HepG2 (cell line): ENCODE data around the gene SALL4. TPM values are rescaled to one million over a fixed set of nuclear protein-coding genes. Genes with fewer than 3 reads are reported as not detected.

Experiments
- ATAC-seq: fragments of 200-7000 bp; cut with Tn5 transposase; 3 replicates; pipeline ENCODE4 v1.9.1; 2020; ENCODE audit warnings: mild to moderate bottlenecking, moderate library complexity
- BruUV-seq: library from RNA; stranded (reverse); fragments of 400-500 nt; replicated peaks from 2 replicates; lab custom pipeline; 2021; lab: Mats Ljungman, UMichigan
- CTCF ChIA-PET: fragments of 300-600 bp; formaldehyde crosslinking; extraction: SDS; loops from one replicate; lab custom pipeline; 2021; ENCODE audit warnings: low total read pairs, inconsistent platforms, low intra/inter-chr PET ratio; lab: Yijun Ruan, JAX
- POLR2A ChIA-PET: fragments of 350-600 bp; sonication (Branson Sonifier 250); formaldehyde crosslinking; loops from one replicate; lab custom pipeline; 2020; ENCODE audit warnings: antibody characterized with exemption, inconsistent platforms; lab: Yijun Ruan, JAX
- DNase-seq: peaks from one replicate; pipeline ENCODE4 v3.0.0-alpha.2; 2015; ENCODE audit warnings: low spot score
- FAIRE-seq: peaks from 3 replicates; lab custom pipeline; 2011; peaks lifted over from hg19 to GRCh38; lab: Jason Lieb, UNC
- H2AFZ ChIP-seq: one replicate; pipeline ENCODE4 v1.6.1; 2011; ENCODE audit warnings: low read length, inconsistent platforms
- H3K27ac ChIP-seq: fragments of 300-600 bp; 3 replicates; pipeline ENCODE4 v1.8.0; 2011; ENCODE audit warnings: mixed run types, mild to moderate bottlenecking, mixed read lengths, low read length, inconsistent platforms; ENCODE audit not compliant: insufficient read depth; ENCODE audit errors: extremely low read length
- H3K27me3 ChIP-seq, 2 experiments: fragments of 200-600 bp in 1 of 2; 2 replicates in 1 of 2; 3 replicates in 1 of 2; pipeline versions ENCODE4 v1.6.0 to v1.8.0; 2011; ENCODE audit warnings: low read length in 2 of 2, mild to moderate bottlenecking in 2 of 2, moderate library complexity in 2 of 2, inconsistent platforms in 1 of 2; ENCODE audit not compliant: insufficient read depth in 2 of 2, control insufficient read depth in 1 of 2
- H3K36me3 ChIP-seq, 2 experiments: fragments of 200-600 bp in 1 of 2; replicated peaks in 1 of 2; 2 replicates in 1 of 2; 3 replicates in 1 of 2; pipeline versions ENCODE4 v1.5.1 to v1.8.0; 2011; ENCODE audit warnings: low read length in 2 of 2, inconsistent platforms in 1 of 2; ENCODE audit not compliant: insufficient read depth in 2 of 2, control insufficient read depth in 1 of 2
- H3K4me1 ChIP-seq: 2 replicates; pipeline ENCODE4 v1.5.1; 2012; ENCODE audit warnings: low read length, inconsistent platforms; ENCODE audit not compliant: insufficient read depth
- H3K4me2 ChIP-seq: 2 replicates; pipeline ENCODE4 v1.6.0; 2011; ENCODE audit warnings: low read depth, low read length, inconsistent platforms
- H3K4me3 ChIP-seq, 3 experiments: fragments of 200-600 bp in 1 of 3; sonication (generic), shearing (Covaris generic) in 1 of 3; replicated peaks in 1 of 3; 2 replicates each; pipeline ENCODE4 v1.5.1; 2011 to 2016; ENCODE audit warnings: low read length in 3 of 3, inconsistent platforms in 2 of 3, low read depth in 2 of 3, mild to moderate bottlenecking in 2 of 3, control low read depth in 1 of 3, mixed read lengths in 1 of 3; ENCODE audit not compliant: insufficient read depth in 1 of 3
- H3K79me2 ChIP-seq: one replicate; pipeline ENCODE4 v1.6.1; 2011; ENCODE audit warnings: low read length, inconsistent platforms; ENCODE audit not compliant: insufficient read depth
- H3K9ac ChIP-seq: 2 replicates; pipeline ENCODE4 v1.6.0; 2011; ENCODE audit warnings: mild to moderate bottlenecking, low read depth, low read length, inconsistent platforms; ENCODE audit not compliant: insufficient read depth
- H3K9me3 ChIP-seq: 2 replicates; pipeline ENCODE4 v1.5.1; 2012; ENCODE audit warnings: mild to moderate bottlenecking, low read length
- H4K20me1 ChIP-seq: 2 replicates; pipeline ENCODE4 v1.6.0; 2011; ENCODE audit warnings: inconsistent platforms, mild to moderate bottlenecking, low read length, moderate library complexity; ENCODE audit not compliant: insufficient read depth
- HNRNPUL1 ChIP-seq: fragments of 200-400 bp; formaldehyde crosslinking; IDR thresholded peaks from 2 replicates; pipeline ENCODE4 v1.6.1; 2017; ENCODE audit warnings: low read depth, mild to moderate bottlenecking, low read length, moderate library complexity
- KDM5A ChIP-seq: fragments of 200-600 bp; sonication (generic); IDR thresholded peaks from 2 replicates; pipeline ENCODE4 v1.7.0; 2018; ENCODE audit warnings: antibody characterized with exemption, mild to moderate bottlenecking, low read length, borderline replicate concordance
- KLF13 ChIP-seq: sonication (generic); formaldehyde crosslinking; IDR thresholded peaks from 2 replicates; pipeline ENCODE4 v1.4.0; 2020; ENCODE audit warnings: mild to moderate bottlenecking, missing genetic modification reagents
- NFE2 ChIP-seq: sonication (generic); formaldehyde crosslinking; IDR thresholded peaks from 2 replicates; pipeline ENCODE4 v1.4.0; 2020; ENCODE audit warnings: missing genetic modification reagents
- RFX5 ChIP-seq: IDR thresholded peaks from 2 replicates; pipeline ENCODE4 v1.6.1; 2011; ENCODE audit warnings: low read depth, low read length, improper control_type of control experiment
- SP140L ChIP-seq: sonication (generic); formaldehyde crosslinking; IDR thresholded peaks from 2 replicates; pipeline ENCODE4 v1.4.0; 2020; ENCODE audit warnings: missing genetic modification reagents, borderline replicate concordance
- TBX3 ChIP-seq: fragments of 450-650 bp; IDR thresholded peaks from 2 replicates; pipeline ENCODE4 v1.6.1; 2017; ENCODE audit warnings: antibody characterized with exemption, mild to moderate bottlenecking, inconsistent platforms, borderline replicate concordance
- TERF1 ChIP-seq: sonication (generic); formaldehyde crosslinking; IDR thresholded peaks from 2 replicates; pipeline ENCODE4 v1.8.0; 2022; ENCODE audit warnings: mild to moderate bottlenecking, missing genetic modification reagents, moderate library complexity
- XRCC5 ChIP-seq: fragments of 200-400 bp; formaldehyde crosslinking; optimal IDR thresholded peaks from 2 replicates; pipeline ENCODE3; 2017; ENCODE audit warnings: mild to moderate bottlenecking, low read length
- ZBTB25 ChIP-seq: IDR thresholded peaks from 2 replicates; pipeline ENCODE4 v1.6.1; 2018; ENCODE audit warnings: missing genetic modification reagents
- ZNF382 ChIP-seq: sonication (generic); formaldehyde crosslinking; IDR thresholded peaks from 2 replicates; pipeline ENCODE4 v1.5.0; 2020; ENCODE audit warnings: missing genetic modification reagents, mild to moderate bottlenecking, borderline replicate concordance
- ZNF572 ChIP-seq: sonication (generic); formaldehyde crosslinking; IDR thresholded peaks from 2 replicates; pipeline ENCODE4 v1.5.1; 2020; ENCODE audit warnings: mild to moderate bottlenecking, missing genetic modification reagents
- ZNF780A ChIP-seq: sonication (generic); formaldehyde crosslinking; IDR thresholded peaks from 2 replicates; pipeline ENCODE4 v1.8.0; 2022; ENCODE audit warnings: mild to moderate bottlenecking, missing genetic modification reagents, moderate library complexity
- WGBS: methylation state at CpG from one replicate; pipeline ENCODE4 v1.1.6; 2017; ENCODE audit warnings: low lambda C conversion rate; 5-methylcytosine and 5-hydroxymethylcytosine counted together
- in situ Hi-C: cut with HindIII; loops from 2 replicates; pipeline ENCODE4 v1.10.0; 2017; ENCODE audit warnings: low pct_unique_long_range_greater_than_20kb; ENCODE audit not compliant: extremely low pct_ligation_motif_present
- intact Hi-C: fragments of 100-400 bp; cut with micrococcal nuclease; formaldehyde crosslinking; loops from one replicate; pipeline ENCODE4 v1.10.0; 2022; ENCODE audit not compliant: unreplicated experiment
- polyA plus RNA-seq, 8 experiments: library from polyadenylated mRNA; depleted of rRNA in 3 of 8; stranded (reverse) in 7 of 8; unstranded in 1 of 8; fragments of >200 nt; fragmentation: Illumina TruSeq in 4 of 8; extraction: Trizol in 4 of 8; gene quantifications; 2 replicates each; pipeline versions ENCODE4 v1.2.1 to v1.2.3, GENCODE V29; 2011 to 2016; ENCODE audit warnings: low read depth in 4 of 8, missing spikeins in 1 of 8, mixed read lengths in 1 of 8; ENCODE audit not compliant: insufficient read depth in 1 of 8
- total RNA-seq, 5 experiments: library from RNA; depleted of rRNA; stranded (reverse); fragments of >200 nt; fragmentation: Illumina TruSeq; extraction: Trizol; gene quantifications; 2 replicates each; pipeline ENCODE4 v1.2.3, GENCODE V29; 2016; ENCODE audit warnings: low read depth in 1 of 5
- TF ChIP-seq, protein P1 (sequence below): sonication (generic); formaldehyde crosslinking; IDR thresholded peaks from 2 replicates; pipeline ENCODE4 v1.8.0; 2023; ENCODE audit warnings: mild to moderate bottlenecking, missing genetic modification reagents

The SALL4 gene
- total and polyA plus RNA-seq, 2 of the 13 experiments (the other 11 are each of a cell fraction or from before 2014, with no cell fraction given): 0.33 to 1.8 TPM

- in situ Hi-C loops: no loop called here
- ATAC-seq (no peak), DNase-seq (no peak), FAIRE-seq (no peak)
- no peaks in the 10 kb centered on the region for H3K36me3 ChIP-seq
- H3K27ac ChIP-seq: no peak overlapping the region
- H3K9ac ChIP-seq: no peak overlapping the region
- no peaks in the 10 kb centered on the region for H3K79me2 ChIP-seq
- BruUV-seq: no TSS peak
- POLR2A ChIA-PET: no interaction called here
- intact Hi-C loops: loop anchor here (10.0 kb wide), 1 partner anchor 83 kb away; no protein-coding TSS in a partner anchor
- H3K4me2 ChIP-seq: peak overlapping the region; percentile 38
- TF ChIP-seq ZNF780A: no peak
- TF ChIP-seq KDM5A: 0 out of 2 replicates have a peak, but pooled peaks have one; percentile 7
- TF ChIP-seq SP140L (CRISPR knock-in tag): 0 out of 2 replicates have a peak, but pooled peaks have one; percentile 6
- H3K9me3 ChIP-seq: no peaks in the 10 kb centered on the region
- no peaks in the 10 kb centered on the region for H4K20me1 ChIP-seq
- peak overlapping the region; percentile 18 for H2AFZ ChIP-seq
- CTCF ChIA-PET: no interaction called here
- H3K27me3 ChIP-seq: no peaks in the 10 kb centered on the region
- no peak overlapping the region for H3K4me3 ChIP-seq
- peaks cover 62% of the 10 kb centered on the region for H3K4me1 ChIP-seq
- 61% methylated on average over 8 of the region's 8 CpGs for WGBS
Observed at GRCh38 chr20:51811514-51812128, 9.3 kb upstream of the SALL4 start.

DNA sequence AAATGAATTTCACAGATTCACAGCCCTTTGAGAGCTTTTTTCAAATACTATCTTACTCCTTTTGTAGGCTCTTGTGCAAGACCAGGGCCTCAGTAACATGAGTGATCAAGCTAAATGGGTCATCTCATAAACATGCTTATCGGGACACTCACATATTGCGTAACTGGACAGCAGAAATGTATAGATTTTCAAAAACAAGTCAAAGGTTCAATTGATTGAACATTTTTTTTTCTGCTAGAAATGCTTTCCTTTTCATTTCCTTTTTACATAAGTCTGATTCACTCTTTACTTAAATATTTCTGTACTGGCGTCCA, 8.7 kb upstream of the SALL4 start:
- Histone ChIP-seq H3K27ac (peak overlapping the region; percentile 4), H3K4me1 (peaks cover 57% of the 10 kb centered on the region), H2AFZ (peak overlapping the region; percentile 15), H3K9me3 (no peaks in the 10 kb centered on the region), H3K4me2 (peak overlapping the region; percentile 38), H4K20me1 (no peaks in the 10 kb centered on the region), H3K4me3 (no peak overlapping the region), H3K9ac (no peak overlapping the region), H3K27me3 (no peaks in the 10 kb centered on the region), H3K36me3 (no peaks in the 10 kb centered on the region), H3K79me2 (no peaks in the 10 kb centered on the region)
- POLR2A ChIA-PET: no interaction called here
- intact Hi-C loops: loop anchor here (10.0 kb wide), 1 partner anchor 84 kb away; no protein-coding TSS in a partner anchor
- WGBS: 4% methylated on average over 3 of the region's 3 CpGs
- DNase-seq (peak; percentile 90), FAIRE-seq (peak; percentile 4), ATAC-seq (peak; percentile 61; the same call in 2 of the 3 replicates)
- BruUV-seq: no TSS peak
- CTCF ChIA-PET: no interaction called here
- in situ Hi-C loops: no loop called here
- TF ChIP-seq ZBTB25 (CRISPR knock-in tag) (peak; percentile 94), NFE2 (no peak), RFX5 (no peak), TERF1 (no peak), ZNF382 (CRISPR knock-in tag) (no peak), ZNF572 (CRISPR knock-in tag) (no peak), HNRNPUL1 (no peak), XRCC5 (no peak), TBX3 (no peak), KLF13 (no peak)
- TF ChIP-seq, protein P1, sequence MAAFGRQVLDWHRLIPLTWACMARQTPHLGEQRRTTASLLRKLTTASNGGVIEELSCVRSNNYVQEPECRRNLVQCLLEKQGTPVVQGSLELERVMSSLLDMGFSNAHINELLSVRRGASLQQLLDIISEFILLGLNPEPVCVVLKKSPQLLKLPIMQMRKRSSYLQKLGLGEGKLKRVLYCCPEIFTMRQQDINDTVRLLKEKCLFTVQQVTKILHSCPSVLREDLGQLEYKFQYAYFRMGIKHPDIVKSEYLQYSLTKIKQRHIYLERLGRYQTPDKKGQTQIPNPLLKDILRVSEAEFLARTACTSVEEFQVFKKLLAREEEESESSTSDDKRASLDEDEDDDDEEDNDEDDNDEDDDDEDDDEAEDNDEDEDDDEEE (CRISPR knock-in tag): no peak
